Cardiac muscle cell (in vitro differentiated cells and primary cell): ENCODE data around the gene DCTN1. TPM values are rescaled to one million over a fixed set of nuclear protein-coding genes. Genes with fewer than 3 reads are reported as not detected.

Source experiments
- DNase-seq, 2 donors: peaks; one replicate each; pipeline versions ENCODE4 v3.0.0 to v3.0.0-alpha.2; 2010 to 2017; ENCODE audit warnings: low read depth in 1 of 2, low spot score in 1 of 2
- H3K27ac ChIP-seq: fragments of 200-600 bp; sonication (generic); 2 replicates; pipeline ENCODE4 v1.5.1; 2016
- H3K27me3 ChIP-seq: fragments of 200-600 bp; sonication (generic); 2 replicates; pipeline ENCODE4 v1.6.0; 2016; ENCODE audit warnings: control low read depth
- H3K36me3 ChIP-seq: fragments of 200-600 bp; sonication (generic); 2 replicates; pipeline ENCODE4 v1.5.1; 2016; ENCODE audit warnings: control low read depth
- H3K4me1 ChIP-seq: fragments of 200-600 bp; sonication (generic); 2 replicates; pipeline ENCODE4 v1.8.1; 2017; ENCODE audit warnings: low read depth, mild to moderate bottlenecking, mixed run types
- H3K4me3 ChIP-seq: fragments of 200-600 bp; sonication (generic); 2 replicates; pipeline ENCODE4 v1.5.1; 2016; ENCODE audit warnings: mild to moderate bottlenecking
- H3K9me3 ChIP-seq: fragments of 200-600 bp; sonication (generic); 2 replicates; pipeline ENCODE4 v1.5.1; 2017; ENCODE audit warnings: low read depth, mild to moderate bottlenecking, control low read depth
- polyA plus RNA-seq: library from polyadenylated mRNA; unstranded; fragments of >200 nt; fragmentation: Nextera tagmentation; extraction: Ambion mirVana; gene quantifications from 2 replicates; pipeline ENCODE4 v1.2.1, GENCODE V29; 2016
- total RNA-seq: library from RNA; depleted of rRNA; stranded (reverse); fragments of >200 nt; gene quantifications from 2 replicates; pipeline ENCODE4 v1.2.3, GENCODE V29; 2016
- TF ChIP-seq, protein P1 (sequence below): IDR thresholded peaks from 2 replicates; pipeline ENCODE4 v1.5.1; 2012; ENCODE audit warnings: low read depth, mild to moderate bottlenecking, low read length

Gene DCTN1
- total and polyA plus RNA-seq, 2 experiments from 2014 or later, result 156 to 164 TPM

DNA sequence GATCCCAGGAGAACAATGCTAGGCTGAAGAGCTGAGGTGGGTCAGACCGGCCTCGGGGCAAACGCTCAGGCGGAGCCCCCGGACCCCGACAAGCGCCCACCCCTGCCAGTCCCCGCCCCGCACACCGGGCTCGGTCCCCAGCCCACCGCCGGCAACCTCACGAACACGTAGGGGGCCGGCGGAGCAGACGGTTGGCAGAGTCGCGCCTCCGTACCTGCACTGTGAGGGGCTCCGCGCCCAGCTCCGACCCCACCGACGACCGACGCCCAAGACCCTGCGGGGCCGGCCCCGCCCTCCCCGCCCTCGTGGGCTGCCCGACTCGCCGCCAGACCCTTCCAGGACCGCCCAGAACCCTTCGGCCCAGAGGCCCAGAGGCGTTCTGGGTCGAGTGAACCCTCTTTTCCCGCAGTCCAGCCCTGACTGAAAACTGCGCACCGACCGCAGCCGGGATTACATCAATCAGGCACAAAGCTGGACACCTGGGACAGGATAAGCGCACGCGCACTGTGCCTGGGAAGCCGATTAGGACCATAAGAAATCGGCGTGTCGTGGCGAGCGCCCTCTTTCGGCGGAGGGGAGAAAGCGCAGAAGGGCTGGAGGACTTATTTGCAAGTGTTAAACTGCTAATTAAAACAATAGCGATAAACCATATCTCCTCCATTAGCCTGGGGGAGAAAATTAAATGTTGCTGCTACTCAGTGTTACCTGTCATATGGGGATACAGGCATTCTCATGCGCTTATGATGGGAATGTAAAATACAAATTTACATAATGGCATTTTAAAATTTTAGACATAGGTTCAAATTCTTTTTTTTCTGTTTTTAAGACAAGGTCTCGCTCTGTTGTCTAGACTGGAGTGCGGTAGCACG is 11.7 kb upstream of the DCTN1 start:
- Histone ChIP-seq H3K36me3 (no peaks in the 10 kb centered on the region), H3K4me1 (no peaks in the 10 kb centered on the region), H3K27me3 (no peaks in the 10 kb centered on the region), H3K4me3 (peak overlapping the region; percentile 85), H3K9me3 (no peaks in the 10 kb centered on the region), H3K27ac (peak overlapping the region; percentile 99)
- TF ChIP-seq, protein P1, sequence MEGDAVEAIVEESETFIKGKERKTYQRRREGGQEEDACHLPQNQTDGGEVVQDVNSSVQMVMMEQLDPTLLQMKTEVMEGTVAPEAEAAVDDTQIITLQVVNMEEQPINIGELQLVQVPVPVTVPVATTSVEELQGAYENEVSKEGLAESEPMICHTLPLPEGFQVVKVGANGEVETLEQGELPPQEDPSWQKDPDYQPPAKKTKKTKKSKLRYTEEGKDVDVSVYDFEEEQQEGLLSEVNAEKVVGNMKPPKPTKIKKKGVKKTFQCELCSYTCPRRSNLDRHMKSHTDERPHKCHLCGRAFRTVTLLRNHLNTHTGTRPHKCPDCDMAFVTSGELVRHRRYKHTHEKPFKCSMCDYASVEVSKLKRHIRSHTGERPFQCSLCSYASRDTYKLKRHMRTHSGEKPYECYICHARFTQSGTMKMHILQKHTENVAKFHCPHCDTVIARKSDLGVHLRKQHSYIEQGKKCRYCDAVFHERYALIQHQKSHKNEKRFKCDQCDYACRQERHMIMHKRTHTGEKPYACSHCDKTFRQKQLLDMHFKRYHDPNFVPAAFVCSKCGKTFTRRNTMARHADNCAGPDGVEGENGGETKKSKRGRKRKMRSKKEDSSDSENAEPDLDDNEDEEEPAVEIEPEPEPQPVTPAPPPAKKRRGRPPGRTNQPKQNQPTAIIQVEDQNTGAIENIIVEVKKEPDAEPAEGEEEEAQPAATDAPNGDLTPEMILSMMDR, result peak; percentile 98
- DNase-seq, result peak; percentile 94 to 95

DNA sequence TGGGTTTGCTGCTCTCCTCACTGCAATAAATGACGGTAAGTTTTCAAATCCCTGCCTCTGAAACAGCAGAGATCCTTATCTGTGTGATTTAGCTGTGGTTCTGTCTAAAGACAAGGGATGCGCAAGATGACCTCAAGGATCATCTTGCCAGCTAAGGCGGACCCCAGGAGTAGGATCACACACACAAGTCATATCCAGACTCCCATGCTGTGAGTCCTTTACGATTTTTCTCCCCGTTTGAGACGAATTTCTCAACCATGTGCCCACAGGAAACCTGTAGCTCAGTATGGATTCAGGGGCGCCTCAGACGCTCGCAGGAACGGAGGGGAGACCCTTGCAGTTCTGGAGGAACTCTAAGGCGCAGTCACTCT is 11.1 kb upstream of the DCTN1 start:
- TF ChIP-seq, protein P1, result no peak
- Histone ChIP-seq H3K27me3 (no peaks in the 10 kb centered on the region), H3K27ac (peak overlapping the region; percentile 99), H3K9me3 (no peaks in the 10 kb centered on the region), H3K4me1 (no peaks in the 10 kb centered on the region), H3K4me3 (peak overlapping the region; percentile 85), H3K36me3 (no peaks in the 10 kb centered on the region)
- peak in 1 of 2 donors; percentile 25 for DNase-seq

DNA sequence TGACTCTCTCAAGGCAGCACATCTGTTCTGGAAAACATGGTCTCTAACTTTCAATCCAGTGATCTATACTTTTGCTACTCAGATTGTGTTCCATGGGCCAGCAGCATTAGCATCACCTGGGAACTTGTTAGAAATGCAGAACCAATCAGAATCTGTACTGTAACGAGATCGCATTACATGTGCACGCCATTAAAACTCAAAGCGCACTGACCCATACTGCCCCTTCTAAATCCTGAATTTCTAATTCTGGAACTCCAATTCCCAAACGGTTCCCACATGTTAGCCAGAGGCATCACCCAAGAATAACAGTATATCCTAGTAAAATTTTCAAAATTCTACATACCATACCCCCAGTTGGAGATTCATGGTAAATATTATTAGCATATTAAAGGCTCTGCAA is 10.5 kb upstream of the DCTN1 start:
- DNase-seq, result no peak
- peak overlapping the region; percentile 85 for H3K4me3 ChIP-seq
- peaks cover 1% of the 10 kb centered on the region for H3K36me3 ChIP-seq
- H3K27me3 ChIP-seq, result no peaks in the 10 kb centered on the region
- H3K27ac ChIP-seq, result no peak overlapping the region
- TF ChIP-seq, protein P1, result no peak
- H3K4me1 ChIP-seq, result no peaks in the 10 kb centered on the region
- no peaks in the 10 kb centered on the region for H3K9me3 ChIP-seq

DNA sequence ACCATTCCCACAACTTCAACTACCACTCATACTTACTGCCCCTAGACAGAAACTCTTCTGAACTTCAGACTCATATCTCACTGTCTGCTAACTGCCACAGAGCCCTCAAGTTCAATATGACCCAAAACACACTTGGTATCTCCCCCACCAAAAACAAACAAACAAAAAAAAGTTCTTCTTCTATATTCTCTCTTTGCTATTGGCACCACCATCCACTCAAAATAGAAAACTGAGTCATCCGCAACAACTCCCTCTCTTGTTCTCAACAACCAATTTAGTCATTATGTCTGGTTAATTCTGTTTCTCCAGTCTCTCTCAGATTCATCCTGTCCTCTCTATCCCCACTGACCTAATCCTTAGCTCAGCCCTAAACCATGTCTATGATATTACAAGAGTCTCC is 7.2 kb upstream of the DCTN1 start:
- H3K27me3 ChIP-seq, result no peaks in the 10 kb centered on the region
- TF ChIP-seq, protein P1, result no peak
- no peaks in the 10 kb centered on the region for H3K9me3 ChIP-seq
- DNase-seq, result no peak
- no peak overlapping the region for H3K4me3 ChIP-seq
- no peak overlapping the region for H3K27ac ChIP-seq
- peaks cover 15% of the 10 kb centered on the region for H3K4me1 ChIP-seq
- peaks cover 4% of the 10 kb centered on the region for H3K36me3 ChIP-seq

DNA sequence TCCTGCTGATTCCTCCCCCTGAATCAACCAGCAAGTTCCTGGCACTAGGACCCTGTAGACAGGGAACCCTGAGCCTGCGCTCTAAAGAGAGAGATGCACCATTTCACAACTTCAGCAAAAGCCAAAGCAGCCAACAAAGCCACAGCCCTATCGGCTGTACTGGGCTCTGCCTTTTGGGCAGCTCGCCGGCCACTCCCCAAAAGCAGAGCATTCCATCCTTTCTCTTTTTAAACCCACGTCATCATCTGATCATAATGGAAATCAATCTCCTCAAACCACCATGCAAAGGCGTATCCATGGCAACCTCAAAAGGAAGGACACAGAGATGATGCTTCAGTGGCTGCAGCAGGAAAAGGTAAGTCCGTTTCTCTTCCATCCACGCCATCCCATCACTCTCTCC is 5.3 kb upstream of the DCTN1 start:
- DNase-seq, result peak in 1 of 2 donors; percentile 37
- Histone ChIP-seq H3K9me3 (no peaks in the 10 kb centered on the region), H3K36me3 (peaks cover 4% of the 10 kb centered on the region), H3K4me1 (peaks cover 29% of the 10 kb centered on the region), H3K27ac (peak overlapping the region; percentile 45), H3K27me3 (no peaks in the 10 kb centered on the region), H3K4me3 (no peak overlapping the region)
- TF ChIP-seq, protein P1, result no peak
